DND-41 (cell line): ENCODE results near the gene HSPA4L.

Source experiments
- ATAC-seq: fragments of 200-7000 bp; cut with Tn5 transposase; 3 replicates; pipeline ENCODE4 v1.9.1; 2021; ENCODE audit warnings: low read depth; ENCODE audit not compliant: insufficient read depth
- DNase-seq: peaks from one replicate; pipeline ENCODE4 v3.0.0-alpha.2; 2020
- H2AFZ ChIP-seq: 2 replicates; pipeline ENCODE4 v1.6.0; 2012; ENCODE audit warnings: low read depth, low read length
- H3K27ac ChIP-seq: 2 replicates; pipeline ENCODE4 v1.5.1; 2012; ENCODE audit warnings: low read length, inconsistent platforms
- H3K27me3 ChIP-seq: fragments of 200-600 bp; sonication (generic); 2 replicates; pipeline ENCODE4 v1.6.0; 2012; ENCODE audit warnings: low read length, mild to moderate bottlenecking, inconsistent platforms; ENCODE audit not compliant: insufficient read depth, poor library complexity
- H3K36me3 ChIP-seq: 2 replicates; pipeline ENCODE4 v1.5.1; 2012; ENCODE audit warnings: low read length, inconsistent platforms; ENCODE audit not compliant: insufficient read depth
- H3K4me1 ChIP-seq: 2 replicates; pipeline ENCODE4 v1.5.1; 2012; ENCODE audit warnings: mild to moderate bottlenecking, low read length; ENCODE audit not compliant: insufficient read depth
- H3K4me2 ChIP-seq: 2 replicates; pipeline ENCODE4 v1.6.0; 2012; ENCODE audit warnings: mild to moderate bottlenecking, moderate library complexity, low read length, inconsistent platforms; ENCODE audit not compliant: insufficient read depth
- H3K4me3 ChIP-seq, 2 experiments: fragments of 200-600 bp in 1 of 2; shearing (Covaris generic) in 1 of 2; 2 replicates each; pipeline ENCODE4 v1.5.1; 2012 to 2016; ENCODE audit warnings: inconsistent platforms in 2 of 2, low read length in 2 of 2, mild to moderate bottlenecking in 2 of 2, low read depth in 1 of 2, moderate library complexity in 1 of 2
- H3K79me2 ChIP-seq: 2 replicates; pipeline ENCODE4 v1.6.0; 2012; ENCODE audit warnings: low read length, inconsistent platforms; ENCODE audit not compliant: insufficient read depth
- H3K9ac ChIP-seq: 2 replicates; pipeline ENCODE4 v1.6.0; 2012; ENCODE audit warnings: low read depth, mild to moderate bottlenecking, inconsistent platforms, low read length, moderate library complexity
- H3K9me3 ChIP-seq: 2 replicates; pipeline ENCODE4 v1.5.1; 2012; ENCODE audit warnings: low read length, moderate library complexity, mild to moderate bottlenecking, inconsistent platforms; ENCODE audit not compliant: insufficient read depth, severe bottlenecking
- H4K20me1 ChIP-seq: 2 replicates; pipeline ENCODE4 v1.6.0; 2012; ENCODE audit warnings: low read length; ENCODE audit not compliant: insufficient read depth
- EZH2 ChIP-seq: IDR thresholded peaks from 3 replicates; pipeline ENCODE4 v1.6.1; 2012; ENCODE audit warnings: borderline replicate concordance, low read depth, mild to moderate bottlenecking, moderate library complexity, low read length, inconsistent platforms; ENCODE audit not compliant: severe bottlenecking
- TF ChIP-seq, protein P1 (sequence below): IDR thresholded peaks from 2 replicates; pipeline ENCODE4 v1.5.1; 2012; ENCODE audit warnings: borderline replicate concordance, low read length, moderate library complexity, mild to moderate bottlenecking; ENCODE audit not compliant: poor library complexity, severe bottlenecking; ENCODE audit errors: extremely low read depth

The HSPA4L gene

DNA sequence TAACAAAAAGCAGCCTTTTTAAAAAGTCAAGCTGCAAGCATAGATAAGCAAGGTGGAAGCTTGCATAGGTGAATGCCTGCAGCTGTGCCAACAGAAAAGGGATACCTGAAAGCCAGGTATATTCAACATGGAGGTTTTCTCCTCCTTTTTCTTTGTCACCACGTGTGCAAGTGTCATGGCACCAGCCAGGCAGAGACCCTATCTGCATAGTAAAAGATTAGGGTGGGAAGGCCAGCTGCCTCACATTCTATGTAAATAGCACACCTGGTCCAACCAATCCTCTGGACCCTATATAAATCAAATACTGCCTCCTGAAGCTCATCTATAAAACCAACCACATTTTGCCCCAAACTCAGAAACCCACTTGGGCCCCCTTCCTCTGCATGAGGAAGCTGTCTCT lies 70.5 kb downstream of the HSPA4L start:
- Histone ChIP-seq H3K27ac (no peak overlapping the region), H3K9ac (no peak overlapping the region), H3K9me3 (peaks cover 22% of the 10 kb centered on the region), H3K79me2 (peaks cover 13% of the 10 kb centered on the region; the same call in 1 of the 2 replicates), H3K27me3 (no peaks in the 10 kb centered on the region), H2AFZ (no peak overlapping the region), H3K4me2 (no peak overlapping the region), H3K4me1 (no peaks in the 10 kb centered on the region), H4K20me1 (no peaks in the 10 kb centered on the region), H3K36me3 (no peaks in the 10 kb centered on the region), H3K4me3 (no peak overlapping the region)
- TF ChIP-seq, protein P1, sequence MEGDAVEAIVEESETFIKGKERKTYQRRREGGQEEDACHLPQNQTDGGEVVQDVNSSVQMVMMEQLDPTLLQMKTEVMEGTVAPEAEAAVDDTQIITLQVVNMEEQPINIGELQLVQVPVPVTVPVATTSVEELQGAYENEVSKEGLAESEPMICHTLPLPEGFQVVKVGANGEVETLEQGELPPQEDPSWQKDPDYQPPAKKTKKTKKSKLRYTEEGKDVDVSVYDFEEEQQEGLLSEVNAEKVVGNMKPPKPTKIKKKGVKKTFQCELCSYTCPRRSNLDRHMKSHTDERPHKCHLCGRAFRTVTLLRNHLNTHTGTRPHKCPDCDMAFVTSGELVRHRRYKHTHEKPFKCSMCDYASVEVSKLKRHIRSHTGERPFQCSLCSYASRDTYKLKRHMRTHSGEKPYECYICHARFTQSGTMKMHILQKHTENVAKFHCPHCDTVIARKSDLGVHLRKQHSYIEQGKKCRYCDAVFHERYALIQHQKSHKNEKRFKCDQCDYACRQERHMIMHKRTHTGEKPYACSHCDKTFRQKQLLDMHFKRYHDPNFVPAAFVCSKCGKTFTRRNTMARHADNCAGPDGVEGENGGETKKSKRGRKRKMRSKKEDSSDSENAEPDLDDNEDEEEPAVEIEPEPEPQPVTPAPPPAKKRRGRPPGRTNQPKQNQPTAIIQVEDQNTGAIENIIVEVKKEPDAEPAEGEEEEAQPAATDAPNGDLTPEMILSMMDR = no peak
- TF ChIP-seq EZH2 = no peak
- DNase-seq (no peak), ATAC-seq (no peak)

DNA sequence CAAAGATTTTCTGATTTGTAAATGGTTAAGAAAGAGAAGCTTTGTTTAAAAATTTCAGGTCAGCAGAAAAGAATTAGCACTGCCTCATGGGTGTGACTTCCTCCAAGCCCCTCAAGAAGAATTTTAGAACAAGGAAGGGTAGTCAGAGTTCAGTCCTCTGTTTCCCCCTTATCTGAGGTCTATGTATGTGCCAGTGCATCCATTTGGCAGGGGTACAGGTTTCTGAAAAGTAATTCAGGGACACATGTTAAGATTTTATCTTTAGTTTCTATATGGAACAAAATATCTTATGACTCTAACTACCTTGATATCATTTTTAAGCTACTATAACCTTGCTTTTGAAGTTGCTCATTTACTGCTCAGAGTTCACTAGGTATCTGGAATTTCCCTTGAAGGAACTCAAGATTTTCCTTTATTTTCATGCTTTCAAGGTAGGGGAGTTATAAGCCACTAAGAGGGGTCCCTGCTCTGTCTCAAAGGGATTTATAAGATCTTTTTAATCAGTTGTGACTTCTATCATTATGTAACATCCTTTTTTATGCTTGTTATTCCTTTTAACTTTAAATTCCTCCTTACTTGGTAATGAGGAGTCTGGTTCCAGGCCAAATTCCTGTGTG lies 74.2 kb downstream of the HSPA4L start:
- no peak overlapping the region for H3K9ac ChIP-seq
- peaks cover 6% of the 10 kb centered on the region; the same call in 1 of the 2 replicates for H3K79me2 ChIP-seq
- DNase-seq (no peak), ATAC-seq (no peak)
- H3K36me3 ChIP-seq = no peaks in the 10 kb centered on the region
- H3K4me1 ChIP-seq = no peaks in the 10 kb centered on the region
- TF ChIP-seq EZH2 = no peak
- TF ChIP-seq, protein P1 = no peak
- H3K4me2 ChIP-seq = no peak overlapping the region
- H3K27ac ChIP-seq = no peak overlapping the region
- no peak overlapping the region for H3K4me3 ChIP-seq
- peaks cover 7% of the 10 kb centered on the region for H3K9me3 ChIP-seq
- H3K27me3 ChIP-seq = no peaks in the 10 kb centered on the region
- H4K20me1 ChIP-seq = no peaks in the 10 kb centered on the region
- no peak overlapping the region for H2AFZ ChIP-seq

DNA sequence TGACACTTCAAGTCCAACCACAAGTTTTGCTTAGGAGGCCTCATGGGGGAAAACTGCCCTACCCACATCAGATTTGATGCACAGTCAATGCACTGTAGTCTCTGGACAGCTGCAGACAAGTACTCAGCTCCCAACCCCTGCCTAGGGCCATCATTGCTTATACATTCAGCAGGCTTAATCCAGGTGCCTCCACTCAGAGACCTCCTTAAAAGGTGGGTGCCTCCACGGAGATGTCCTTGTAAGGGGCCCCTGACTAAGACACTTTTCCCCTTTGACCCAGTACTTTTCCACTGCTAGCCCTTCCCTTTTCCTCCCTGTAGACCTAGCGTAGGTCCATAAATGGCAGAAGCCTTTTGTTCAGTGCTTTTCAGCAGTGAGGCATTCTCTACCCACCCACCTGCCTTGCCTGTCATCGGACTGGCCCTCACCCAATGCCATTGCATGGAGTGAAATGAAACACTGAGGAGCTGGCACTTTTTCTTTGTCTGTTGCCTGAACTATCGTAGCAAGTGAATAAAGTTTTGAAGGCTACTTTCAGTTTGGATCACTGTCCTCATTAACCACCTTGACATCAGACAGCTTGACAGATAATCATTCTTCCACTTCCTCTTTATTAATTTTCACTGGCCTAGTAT lies 74.8 kb downstream of the HSPA4L start:
- Histone ChIP-seq H2AFZ (no peak overlapping the region), H4K20me1 (no peaks in the 10 kb centered on the region), H3K9ac (no peak overlapping the region), H3K4me3 (no peak overlapping the region), H3K27me3 (no peaks in the 10 kb centered on the region), H3K79me2 (peaks cover 6% of the 10 kb centered on the region; the same call in 1 of the 2 replicates), H3K27ac (no peak overlapping the region), H3K9me3 (peaks cover 7% of the 10 kb centered on the region), H3K4me1 (no peaks in the 10 kb centered on the region), H3K36me3 (no peaks in the 10 kb centered on the region), H3K4me2 (no peak overlapping the region)
- DNase-seq (no peak), ATAC-seq (no peak)
- TF ChIP-seq, protein P1 = no peak
- TF ChIP-seq EZH2 = no peak
